Nephron progenitor cell (in vitro differentiated cells): ENCODE measurements around the gene MYH9.
"Not testable (repeated sequence)": the region's sequence is repeated elsewhere in the genome, so short reads cannot be mapped to it uniquely, and the experiment has no call there.

Experiments used
- DNase-seq: peaks from one replicate; pipeline ENCODE4 v3.0.0; 2021
- H3K27ac Mint-ChIP-seq: 2 replicates; pipeline ENCODE4 v1.8.0; 2021; ENCODE audit warnings: mild to moderate bottlenecking, moderate library complexity, mixed read lengths
- H3K27me3 Mint-ChIP-seq: 2 replicates; pipeline ENCODE4 v1.8.0; 2021; ENCODE audit warnings: mild to moderate bottlenecking, low read depth, mixed read lengths; ENCODE audit not compliant: poor library complexity
- H3K36me3 Mint-ChIP-seq: 2 replicates; pipeline ENCODE4 v1.8.0; 2021; ENCODE audit warnings: low read depth, mixed read lengths
- H3K4me1 Mint-ChIP-seq: 2 replicates; pipeline ENCODE4 v1.8.0; 2021; ENCODE audit warnings: mixed read lengths
- H3K4me3 Mint-ChIP-seq: 2 replicates; pipeline ENCODE4 v1.8.0; 2021; ENCODE audit warnings: mild to moderate bottlenecking, moderate library complexity, mixed read lengths
- H3K9me3 Mint-ChIP-seq: 2 replicates; pipeline ENCODE4 v1.8.0; 2021; ENCODE audit warnings: mild to moderate bottlenecking, moderate library complexity, mixed read lengths
- TF ChIP-seq, protein P1 (sequence below): fragments of 200-600 bp; sonication (generic); IDR thresholded peaks from 2 replicates; pipeline ENCODE4 v1.5.0; 2021; ENCODE audit warnings: antibody characterized with exemption

The MYH9 gene

DNA sequence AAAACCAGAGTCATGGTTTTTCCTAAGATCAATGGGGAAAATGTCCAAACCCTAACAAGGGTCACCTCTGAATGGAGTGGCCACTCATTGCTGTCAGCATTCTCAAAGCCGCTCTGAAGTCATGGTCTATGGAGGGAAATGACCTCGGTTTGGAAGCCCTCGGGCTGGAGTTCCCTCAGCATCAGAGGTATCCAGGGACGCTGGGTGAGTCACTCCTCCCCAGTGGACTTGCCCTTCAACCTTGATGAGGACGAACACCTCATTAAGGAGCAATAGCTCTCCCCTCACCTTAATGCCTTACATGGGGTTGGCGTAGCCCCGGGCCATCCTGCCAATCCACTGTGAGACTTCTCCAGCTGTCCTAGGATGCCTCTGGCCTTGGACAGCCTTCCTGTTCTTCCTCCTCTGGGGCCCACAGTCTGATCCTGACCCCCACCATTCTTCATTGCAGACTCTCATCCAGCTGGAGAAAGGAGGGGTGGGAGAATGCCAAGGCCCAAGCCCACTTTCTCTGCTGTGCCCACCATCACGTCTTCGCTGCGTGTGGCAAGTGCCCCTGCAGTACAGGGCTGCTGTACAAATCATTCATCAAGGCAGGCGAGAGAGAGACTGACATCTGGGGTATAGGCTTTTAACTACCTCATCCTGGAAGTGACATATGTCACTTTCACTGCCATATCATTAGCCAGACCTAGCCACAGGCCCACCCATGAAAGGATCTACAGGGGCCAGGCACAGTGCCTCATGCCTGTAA lies 25.4 kb upstream of the MYH9 start:
- no peak overlapping the region for H3K27ac Mint-ChIP-seq
- TF ChIP-seq, protein P1, sequence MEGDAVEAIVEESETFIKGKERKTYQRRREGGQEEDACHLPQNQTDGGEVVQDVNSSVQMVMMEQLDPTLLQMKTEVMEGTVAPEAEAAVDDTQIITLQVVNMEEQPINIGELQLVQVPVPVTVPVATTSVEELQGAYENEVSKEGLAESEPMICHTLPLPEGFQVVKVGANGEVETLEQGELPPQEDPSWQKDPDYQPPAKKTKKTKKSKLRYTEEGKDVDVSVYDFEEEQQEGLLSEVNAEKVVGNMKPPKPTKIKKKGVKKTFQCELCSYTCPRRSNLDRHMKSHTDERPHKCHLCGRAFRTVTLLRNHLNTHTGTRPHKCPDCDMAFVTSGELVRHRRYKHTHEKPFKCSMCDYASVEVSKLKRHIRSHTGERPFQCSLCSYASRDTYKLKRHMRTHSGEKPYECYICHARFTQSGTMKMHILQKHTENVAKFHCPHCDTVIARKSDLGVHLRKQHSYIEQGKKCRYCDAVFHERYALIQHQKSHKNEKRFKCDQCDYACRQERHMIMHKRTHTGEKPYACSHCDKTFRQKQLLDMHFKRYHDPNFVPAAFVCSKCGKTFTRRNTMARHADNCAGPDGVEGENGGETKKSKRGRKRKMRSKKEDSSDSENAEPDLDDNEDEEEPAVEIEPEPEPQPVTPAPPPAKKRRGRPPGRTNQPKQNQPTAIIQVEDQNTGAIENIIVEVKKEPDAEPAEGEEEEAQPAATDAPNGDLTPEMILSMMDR = no peak
- no peaks in the 10 kb centered on the region for H3K36me3 Mint-ChIP-seq
- no peak overlapping the region for H3K4me3 Mint-ChIP-seq
- H3K27me3 Mint-ChIP-seq = no peaks in the 10 kb centered on the region
- peaks cover 20% of the 10 kb centered on the region for H3K4me1 Mint-ChIP-seq
- H3K9me3 Mint-ChIP-seq = no peaks in the 10 kb centered on the region
- no peak for DNase-seq

DNA sequence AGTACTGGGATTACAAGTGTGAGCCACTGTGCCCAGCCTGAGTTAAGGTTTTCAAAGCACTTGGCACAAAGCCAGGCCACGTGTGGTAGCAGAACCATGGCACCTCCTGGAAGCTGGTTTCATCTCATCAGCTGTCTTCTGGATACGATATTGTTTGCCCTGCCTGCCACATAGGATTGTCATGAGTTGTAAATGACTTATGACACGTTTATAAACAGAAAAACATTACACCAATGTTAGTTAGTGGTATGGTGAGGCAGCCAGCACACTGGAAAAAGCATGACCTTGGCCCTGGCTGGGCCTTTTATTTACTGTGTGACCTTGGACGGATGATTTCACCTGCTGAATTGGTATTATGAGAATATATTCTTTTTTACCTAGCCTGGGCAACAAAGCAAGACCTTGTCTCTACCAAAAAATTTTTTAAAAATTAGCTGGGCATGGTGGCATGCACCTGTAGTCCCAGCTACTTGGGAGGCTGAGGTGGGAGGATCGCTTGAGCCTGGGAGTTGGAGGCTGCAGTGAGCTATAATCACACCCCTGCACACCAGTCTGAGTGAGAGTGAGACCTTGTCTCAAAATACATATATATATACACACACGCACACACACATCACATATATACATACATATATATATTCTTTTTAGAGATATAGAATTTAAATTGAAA lies 24.0 kb upstream of the MYH9 start:
- H3K36me3 Mint-ChIP-seq = no peaks in the 10 kb centered on the region
- no peaks in the 10 kb centered on the region for H3K9me3 Mint-ChIP-seq
- DNase-seq = no peak
- TF ChIP-seq, protein P1 = no peak
- H3K27ac Mint-ChIP-seq = no peak overlapping the region
- no peaks in the 10 kb centered on the region for H3K27me3 Mint-ChIP-seq
- peaks cover 20% of the 10 kb centered on the region for H3K4me1 Mint-ChIP-seq
- H3K4me3 Mint-ChIP-seq = no peak overlapping the region

DNA sequence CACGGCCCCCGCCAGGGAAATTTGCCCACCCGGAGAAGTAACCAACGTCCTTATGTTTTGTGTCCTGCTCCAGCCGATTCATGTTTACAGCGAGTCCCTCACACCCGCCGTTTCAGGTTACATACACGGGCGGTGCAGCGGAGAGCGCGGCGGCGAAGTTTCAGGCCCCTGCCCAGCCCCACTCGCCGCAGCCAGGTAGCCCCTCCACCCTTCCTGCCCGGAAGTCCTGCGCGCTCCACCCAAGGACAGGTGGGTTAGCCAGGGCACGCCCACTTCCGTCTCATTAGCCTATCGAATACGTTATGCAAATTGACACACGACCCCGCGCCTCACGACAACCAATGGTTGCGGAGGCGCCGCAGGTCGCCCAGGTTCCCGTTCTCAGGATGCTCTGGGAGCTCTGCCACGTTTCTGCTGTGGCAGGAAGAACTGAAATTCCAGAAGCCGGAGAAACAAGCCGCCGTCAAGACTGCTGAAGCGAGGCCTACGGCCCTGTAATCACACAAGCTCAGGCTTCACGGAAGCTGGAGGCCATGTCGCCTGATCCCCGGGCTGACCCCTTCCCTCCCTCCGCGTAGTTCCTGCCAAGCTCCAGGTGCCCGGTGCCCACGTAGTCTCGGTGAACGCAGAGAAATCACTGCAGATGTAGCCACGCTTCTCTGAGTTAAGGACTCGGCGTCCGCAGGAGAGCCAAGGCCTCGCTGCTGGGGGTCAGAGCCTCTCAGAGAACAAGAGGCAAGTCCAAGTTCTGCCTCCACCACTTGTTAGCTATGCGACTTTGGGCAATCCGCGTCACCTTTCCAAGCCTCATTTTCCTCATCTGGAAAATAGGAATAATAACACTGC lies 22.4 kb upstream of the MYH9 start:
- TF ChIP-seq, protein P1 = no peak
- Mint-ChIP-seq H3K9me3 (no peaks in the 10 kb centered on the region), H3K36me3 (no peaks in the 10 kb centered on the region), H3K4me1 (peaks cover 32% of the 10 kb centered on the region), H3K27ac (peak overlapping the region; percentile 99), H3K4me3 (peak overlapping the region; percentile 81), H3K27me3 (no peaks in the 10 kb centered on the region)
- peak; percentile 91 for DNase-seq

DNA sequence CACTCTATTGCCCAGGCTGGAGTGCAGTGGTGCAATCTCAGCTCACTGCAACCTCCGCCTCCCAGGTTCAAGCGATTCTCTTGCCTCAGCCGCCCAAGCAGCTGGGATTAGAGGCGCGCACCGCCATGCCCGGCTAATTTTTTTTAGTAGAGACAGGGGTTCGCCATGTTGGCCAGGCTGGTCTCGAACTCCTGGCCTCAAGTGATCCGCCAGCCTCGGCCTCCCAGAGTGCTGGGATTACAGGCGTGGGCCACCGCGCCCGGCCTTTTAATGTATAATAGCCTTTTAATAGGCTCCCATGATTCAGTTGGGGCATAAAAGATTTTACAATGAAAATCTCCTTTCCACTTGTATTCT lies 21.8 kb upstream of the MYH9 start:
- DNase-seq, H3K27ac Mint-ChIP-seq, H3K9me3 Mint-ChIP-seq, H3K36me3 Mint-ChIP-seq, H3K27me3 Mint-ChIP-seq: not testable (repeated sequence)
- H3K4me1 Mint-ChIP-seq = peaks cover 32% of the 10 kb centered on the region
- TF ChIP-seq, protein P1 = peak; percentile 36
- H3K4me3 Mint-ChIP-seq = peak overlapping the region; percentile 81

DNA sequence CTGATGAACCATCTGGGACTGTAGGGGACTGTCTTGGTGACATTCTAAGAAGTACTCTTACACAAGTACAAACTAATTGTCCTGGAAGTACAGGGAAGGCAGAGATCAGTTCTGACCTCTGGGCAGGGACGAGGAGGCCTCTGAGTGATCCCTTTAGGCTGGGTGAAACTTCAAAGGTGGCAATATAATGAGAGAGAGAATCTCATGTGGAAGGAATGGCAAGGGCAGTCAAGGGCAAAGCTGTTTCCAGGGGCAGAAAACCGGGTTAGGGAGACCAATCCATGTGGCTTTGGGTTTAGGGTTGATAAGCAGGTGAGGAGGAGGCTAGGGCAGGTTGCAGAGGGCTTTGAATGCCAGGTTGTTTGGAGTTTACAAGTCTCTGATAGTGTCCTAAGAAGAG lies 21.3 kb upstream of the MYH9 start:
- TF ChIP-seq, protein P1 = no peak
- peak overlapping the region; percentile 57 for H3K4me3 Mint-ChIP-seq
- peaks cover 32% of the 10 kb centered on the region for H3K4me1 Mint-ChIP-seq
- H3K27me3 Mint-ChIP-seq = no peaks in the 10 kb centered on the region
- H3K36me3 Mint-ChIP-seq = no peaks in the 10 kb centered on the region
- no peaks in the 10 kb centered on the region for H3K9me3 Mint-ChIP-seq
- no peak for DNase-seq
- no peak overlapping the region for H3K27ac Mint-ChIP-seq
